Activated CD4-positive, alpha-beta T cell treated with anti-CD3 and anti-CD28 coated beads, Interleukin-2, amount 10 ng/mL, durations not matched to agents 24 days and 14 days (primary cell): ENCODE results near the gene PRR13. TPM values are rescaled to one million over a fixed set of nuclear protein-coding genes. Genes with fewer than 3 reads are reported as not detected.

Source experiments
- DNase-seq: peaks from one replicate; pipeline ENCODE4 v3.0.0; 2022
- H3K27ac Mint-ChIP-seq: one replicate; pipeline ENCODE4 v1.8.0; 2022; ENCODE audit warnings: mild to moderate bottlenecking, mixed read lengths
- H3K27me3 Mint-ChIP-seq: one replicate; pipeline ENCODE4 v1.8.0; 2022; ENCODE audit warnings: mixed read lengths
- H3K36me3 Mint-ChIP-seq: one replicate; pipeline ENCODE4 v1.8.0; 2022; ENCODE audit warnings: low read depth, mild to moderate bottlenecking, mixed read lengths
- H3K4me1 Mint-ChIP-seq: one replicate; pipeline ENCODE4 v1.8.0; 2021; ENCODE audit warnings: mixed read lengths
- H3K4me3 Mint-ChIP-seq: one replicate; pipeline ENCODE4 v1.8.0; 2022; ENCODE audit warnings: mild to moderate bottlenecking, moderate library complexity, mixed read lengths
- H3K9me3 Mint-ChIP-seq: one replicate; pipeline ENCODE4 v1.8.0; 2021; ENCODE audit warnings: mixed read lengths
- intact Hi-C: fragments of 100-400 bp; cut with micrococcal nuclease; formaldehyde crosslinking; loops from one replicate; pipeline ENCODE4 v1.15.1; 2023
- total RNA-seq: library from RNA; stranded (reverse); gene quantifications from 2 replicates; pipeline ENCODE4 v1.2.3, GENCODE V29; 2022

Gene PRR13
- total RNA-seq, 1 donor from 2014 or later = 211 TPM

DNA sequence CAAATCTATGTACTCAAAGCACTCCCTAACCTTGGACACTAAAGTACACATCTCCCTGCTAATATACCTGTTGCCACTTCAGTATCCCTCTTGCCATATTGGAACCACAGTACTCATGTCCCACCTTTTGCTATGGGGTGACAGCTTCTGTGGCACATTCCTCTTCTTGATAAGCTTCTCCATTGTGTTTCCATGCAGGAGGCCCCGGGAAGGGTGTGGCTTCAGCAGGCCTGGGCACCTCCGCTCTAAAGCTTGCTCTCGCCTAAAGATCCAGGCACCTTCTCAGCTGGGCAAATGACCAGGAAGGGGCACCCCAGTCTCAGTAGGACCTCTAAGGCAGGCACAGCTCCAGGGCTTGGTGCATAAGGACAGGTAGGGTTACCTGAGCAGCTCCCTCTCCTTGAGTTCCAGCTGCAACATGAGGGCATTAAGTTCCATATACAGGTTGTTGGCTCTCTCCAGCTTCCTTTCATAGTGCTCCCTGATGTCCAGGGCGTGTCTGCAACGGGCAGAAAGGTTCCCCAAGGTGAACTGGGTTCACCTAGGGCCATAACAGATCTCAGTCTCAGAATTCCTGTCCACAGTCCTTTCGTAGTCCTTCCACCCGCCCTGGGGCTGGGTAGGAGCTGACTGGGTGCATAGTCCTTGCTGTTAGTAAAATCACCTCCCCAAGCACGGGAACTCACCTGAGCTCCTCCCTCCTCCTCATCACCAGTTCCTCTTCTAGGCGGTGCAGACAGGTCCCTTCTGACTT is 41.9 kb downstream of the PRR13 start:
- Mint-ChIP-seq H3K9me3 (no peaks in the 10 kb centered on the region), H3K27me3 (no peaks in the 10 kb centered on the region), H3K27ac (no peak overlapping the region), H3K36me3 (peaks cover 62% of the 10 kb centered on the region), H3K4me3 (no peak overlapping the region), H3K4me1 (peaks cover 3% of the 10 kb centered on the region)
- DNase-seq = no peak
- intact Hi-C loops = no loop called here

DNA sequence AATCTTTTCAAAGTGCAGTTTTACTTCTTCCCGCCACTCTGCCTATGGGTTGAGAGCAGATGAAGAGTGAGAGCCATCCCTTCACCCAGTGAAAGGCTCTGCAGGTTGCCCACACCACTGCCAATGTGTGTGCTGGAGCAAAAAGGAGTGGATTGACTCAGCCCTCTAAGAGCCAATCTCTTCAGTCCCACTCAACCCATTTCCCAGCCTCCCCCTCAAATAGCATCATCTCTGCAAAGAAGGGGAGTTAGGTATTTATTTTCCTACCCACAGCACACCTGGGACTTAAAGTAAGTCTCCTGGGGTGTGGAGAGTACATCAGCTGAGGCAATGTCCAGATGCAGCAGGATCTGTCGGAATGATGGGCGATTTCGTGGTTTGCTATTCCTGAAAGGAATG is 42.4 kb downstream of the PRR13 start:
- Mint-ChIP-seq H3K36me3 (peaks cover 56% of the 10 kb centered on the region), H3K27ac (peak overlapping the region; percentile 9), H3K4me3 (no peak overlapping the region), H3K9me3 (no peaks in the 10 kb centered on the region), H3K4me1 (peaks cover 3% of the 10 kb centered on the region), H3K27me3 (no peaks in the 10 kb centered on the region)
- no peak for DNase-seq
- intact Hi-C loops = no loop called here

DNA sequence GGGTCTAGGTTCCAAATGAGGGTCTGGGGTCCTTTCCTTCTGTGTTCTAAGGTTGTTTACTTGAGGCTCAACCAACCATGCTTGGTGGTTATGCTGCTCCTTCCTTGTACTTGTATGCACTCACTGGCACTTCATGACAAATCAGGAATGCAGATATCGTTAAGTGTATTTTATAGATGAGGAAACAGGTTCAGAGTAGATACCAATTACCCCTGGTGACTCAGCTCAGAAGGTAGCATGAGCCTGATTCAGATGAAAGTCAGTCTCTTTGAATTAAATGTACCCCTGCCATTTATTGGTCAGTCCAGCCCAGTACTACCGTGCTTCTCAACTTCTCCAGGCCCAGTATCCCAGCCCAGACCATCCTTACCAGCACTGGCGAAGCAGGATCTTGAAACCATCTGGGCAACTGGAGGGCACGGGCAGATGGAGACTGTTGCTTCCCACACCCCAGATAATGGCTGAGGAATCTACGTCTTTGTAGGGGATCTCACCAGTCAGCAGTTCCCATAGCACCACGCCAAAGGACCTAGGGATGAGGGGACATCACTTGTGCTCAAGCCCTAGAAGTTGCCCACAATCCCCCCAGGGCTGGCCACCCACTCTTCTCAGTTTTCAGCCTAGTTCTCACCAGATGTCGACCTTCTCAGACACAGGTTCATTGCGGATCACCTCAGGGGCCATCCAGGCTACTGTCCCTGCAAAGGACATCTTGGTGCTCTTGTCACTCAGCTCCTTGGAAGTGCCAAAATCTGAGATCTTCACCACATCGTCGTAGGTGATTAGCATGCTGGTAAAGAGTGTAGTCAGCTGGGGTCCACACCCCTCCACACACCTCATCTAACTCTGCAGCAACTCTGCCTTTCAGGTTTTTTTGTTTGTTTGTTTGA is 43.4 kb downstream of the PRR13 start:
- Mint-ChIP-seq H3K4me1 (peaks cover 3% of the 10 kb centered on the region), H3K27me3 (no peaks in the 10 kb centered on the region), H3K36me3 (peaks cover 47% of the 10 kb centered on the region), H3K4me3 (no peak overlapping the region), H3K27ac (no peak overlapping the region), H3K9me3 (no peaks in the 10 kb centered on the region)
- intact Hi-C loops = no loop called here
- DNase-seq = no peak

DNA sequence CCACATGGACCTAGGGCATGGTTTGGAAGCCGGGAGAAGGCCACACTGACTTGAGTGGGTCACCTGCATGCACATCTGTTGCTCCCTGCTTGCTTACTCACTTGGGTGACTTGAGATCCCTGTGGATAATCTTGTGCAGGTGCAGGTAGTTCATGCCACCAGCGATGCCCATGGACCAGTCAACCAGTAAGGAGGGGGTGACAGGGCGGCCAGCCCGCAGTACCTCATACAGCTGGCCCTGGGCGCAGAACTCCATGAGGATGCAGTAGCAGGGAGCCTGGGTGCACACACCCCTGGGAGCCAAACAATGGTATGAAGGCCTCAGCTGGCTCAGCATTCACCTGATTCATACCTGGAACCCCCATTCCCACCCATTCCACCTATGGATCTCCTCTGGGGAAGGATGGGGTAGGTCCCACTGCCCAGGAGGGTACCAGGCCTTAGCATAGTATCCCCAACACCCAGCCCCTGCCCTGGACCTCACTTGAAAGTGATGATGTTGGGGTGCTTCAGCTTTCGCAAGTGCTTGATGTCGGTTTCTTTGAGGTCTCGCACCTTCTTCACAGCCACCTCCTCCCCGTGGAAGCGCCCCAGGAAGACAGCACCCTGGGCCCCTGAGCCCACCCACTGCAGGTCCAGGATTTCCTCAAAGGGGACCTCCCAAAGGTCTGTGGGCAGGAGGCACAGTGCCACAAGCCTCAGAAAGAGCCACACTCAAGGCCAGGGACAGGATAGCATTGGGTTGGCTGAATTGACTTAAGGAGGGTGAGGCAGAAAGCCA is 44.6 kb downstream of the PRR13 start:
- no peaks in the 10 kb centered on the region for H3K27me3 Mint-ChIP-seq
- intact Hi-C loops = no loop called here
- H3K36me3 Mint-ChIP-seq = peaks cover 40% of the 10 kb centered on the region
- no peaks in the 10 kb centered on the region for H3K9me3 Mint-ChIP-seq
- no peak overlapping the region for H3K4me3 Mint-ChIP-seq
- no peak for DNase-seq
- peaks cover 3% of the 10 kb centered on the region for H3K4me1 Mint-ChIP-seq
- no peak overlapping the region for H3K27ac Mint-ChIP-seq

DNA sequence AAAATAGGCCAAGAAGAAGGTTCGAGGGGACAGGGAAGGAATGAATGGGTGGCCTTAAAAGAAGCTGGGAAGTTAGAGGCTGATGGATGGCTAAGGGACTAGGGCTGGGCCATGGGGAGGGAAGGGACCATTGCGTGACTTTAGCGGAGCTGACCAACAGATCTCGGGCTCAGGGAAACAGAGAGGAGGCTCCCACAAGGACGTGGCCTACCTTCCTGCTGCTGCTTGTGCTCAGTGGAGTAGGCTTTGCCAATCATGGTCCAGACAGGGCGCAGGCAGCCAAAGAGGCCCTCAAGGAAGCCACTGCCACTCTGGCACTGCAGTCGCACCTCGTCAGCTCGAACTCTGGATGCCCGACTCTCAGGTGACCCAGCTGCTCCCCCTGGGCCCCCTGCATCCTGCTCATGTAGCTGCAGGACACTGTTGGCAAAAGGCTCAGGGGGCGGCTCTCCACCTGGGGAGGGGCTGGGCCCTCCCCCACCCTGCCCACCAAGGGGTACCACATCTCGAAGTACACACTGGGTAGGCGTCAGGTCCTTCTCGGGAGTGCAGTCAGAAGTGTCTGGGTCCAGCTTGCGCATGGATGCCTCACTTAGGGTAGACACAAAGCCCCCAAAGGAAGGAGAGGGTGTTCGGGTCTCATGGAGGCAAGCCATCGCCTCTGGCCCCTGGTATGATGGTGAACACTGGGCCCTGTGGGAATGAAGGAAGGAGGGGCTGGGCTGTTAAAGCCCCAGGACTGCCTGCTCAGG is 45.4 kb downstream of the PRR13 start:
- DNase-seq = no peak
- no peaks in the 10 kb centered on the region for H3K27me3 Mint-ChIP-seq
- peaks cover 3% of the 10 kb centered on the region for H3K4me1 Mint-ChIP-seq
- intact Hi-C loops = no loop called here
- no peaks in the 10 kb centered on the region for H3K9me3 Mint-ChIP-seq
- peaks cover 37% of the 10 kb centered on the region for H3K36me3 Mint-ChIP-seq
- H3K4me3 Mint-ChIP-seq = no peak overlapping the region
- no peak overlapping the region for H3K27ac Mint-ChIP-seq

DNA sequence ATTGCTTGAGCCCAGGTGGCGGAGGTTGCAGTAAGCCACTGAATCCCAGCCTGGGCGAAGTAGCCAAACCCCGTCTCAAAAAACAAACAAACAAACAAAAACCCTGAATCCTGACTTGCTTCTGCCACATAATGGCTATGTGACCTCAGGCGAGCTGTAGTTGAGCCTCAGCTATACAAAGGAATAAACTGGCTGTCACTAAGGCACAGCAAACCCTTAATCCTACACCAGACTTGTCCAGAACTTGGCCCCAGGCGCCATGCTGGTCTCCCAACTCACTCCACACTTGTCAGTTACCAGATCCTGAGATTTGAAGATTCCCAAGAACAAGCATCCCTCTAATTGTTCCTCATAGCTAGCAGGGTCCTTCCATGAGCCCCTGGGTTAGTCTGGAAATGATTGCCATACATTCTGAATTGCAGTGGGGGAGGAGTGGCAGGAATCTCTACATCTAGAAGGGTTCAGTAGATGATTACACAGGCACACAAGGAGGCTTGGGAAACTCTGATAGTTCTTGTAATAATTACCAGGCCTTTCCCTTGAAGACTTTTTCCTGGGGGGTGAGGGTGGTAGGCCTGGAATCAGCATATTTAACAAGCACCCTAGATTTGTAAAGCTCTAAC is 47.8 kb downstream of the PRR13 start:
- intact Hi-C loops = no loop called here
- H3K4me1 Mint-ChIP-seq = peaks cover 21% of the 10 kb centered on the region
- peak overlapping the region; percentile 11 for H3K27ac Mint-ChIP-seq

DNA sequence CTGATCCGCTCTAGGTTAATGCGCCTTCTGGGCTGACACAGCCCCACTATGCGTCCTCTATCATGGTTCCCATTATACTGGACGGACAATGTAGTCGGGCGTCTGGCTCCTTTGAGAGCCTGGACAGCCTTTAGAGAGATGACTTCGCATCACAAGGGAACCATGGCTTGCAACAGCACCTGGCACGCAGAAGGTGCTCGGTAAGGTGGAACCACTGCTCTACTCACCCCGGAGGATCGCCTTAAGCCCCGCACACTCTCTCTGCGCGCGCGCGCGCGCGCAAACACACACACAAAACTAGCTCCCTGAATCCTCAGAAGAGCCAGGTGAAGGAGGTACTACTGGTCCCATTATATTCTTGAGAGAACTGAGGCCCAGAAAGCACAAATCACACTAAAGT is 50.7 kb downstream of the PRR13 start:
- Mint-ChIP-seq H3K27ac (peak overlapping the region; percentile 73), H3K9me3 (no peaks in the 10 kb centered on the region), H3K36me3 (peaks cover 7% of the 10 kb centered on the region), H3K4me1 (peaks cover 28% of the 10 kb centered on the region), H3K4me3 (peak overlapping the region; percentile 94), H3K27me3 (no peaks in the 10 kb centered on the region)
- DNase-seq = no peak
- intact Hi-C loops = no loop called here

More for the DNA sequence above, 47.8 kb downstream of the PRR13 start:
- DNase-seq = no peak
- Mint-ChIP-seq H3K9me3 (no peaks in the 10 kb centered on the region), H3K27me3 (no peaks in the 10 kb centered on the region), H3K4me3 (no peak overlapping the region), H3K36me3 (peaks cover 24% of the 10 kb centered on the region)

DNA sequence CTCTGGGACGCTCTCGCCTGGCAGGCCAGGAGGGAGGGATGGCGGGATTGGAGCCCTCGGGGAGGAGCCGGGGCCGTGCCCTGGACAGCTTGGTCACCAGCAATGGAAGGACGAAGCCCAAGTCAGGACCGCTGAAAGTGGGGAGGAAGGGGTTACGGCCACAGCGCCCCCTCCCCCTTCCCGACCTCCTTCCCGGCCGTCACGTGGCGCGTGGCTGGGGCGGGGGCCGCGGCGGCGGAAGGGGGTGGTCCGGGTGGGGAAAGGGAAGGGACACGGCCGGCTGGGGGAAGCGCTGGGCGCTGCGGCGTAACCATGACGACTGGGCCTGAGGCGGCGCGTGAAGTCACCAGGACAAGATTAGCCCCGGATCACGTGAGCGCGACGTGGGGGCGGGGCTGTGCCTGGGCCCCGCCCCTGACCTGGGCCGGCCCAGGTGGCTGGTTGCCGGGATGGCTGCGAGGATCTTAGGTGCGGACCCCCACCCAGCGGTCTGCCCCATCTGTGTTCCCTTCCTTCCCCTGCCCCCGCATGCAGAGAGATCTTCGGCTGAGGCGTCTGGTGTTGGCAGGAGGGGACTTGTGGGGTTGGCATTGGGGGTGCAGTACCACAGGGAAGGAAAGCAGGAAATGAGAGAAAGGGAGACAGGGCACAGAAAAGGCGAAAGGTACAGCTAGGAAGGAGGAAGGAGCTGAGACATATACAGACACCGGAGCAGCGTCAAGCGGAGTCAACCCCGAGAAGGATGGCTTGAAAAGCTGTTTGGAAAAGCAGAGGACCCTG is 51.5 kb downstream of the PRR13 start:
- H3K27me3 Mint-ChIP-seq = no peaks in the 10 kb centered on the region
- intact Hi-C loops = loop anchor here (1.0 kb wide), 1 partner anchor 8 kb away; the partner anchor contains the start of gene TARBP2
- H3K27ac Mint-ChIP-seq = peak overlapping the region; percentile 90
- peak overlapping the region; percentile 94 for H3K4me3 Mint-ChIP-seq
- H3K4me1 Mint-ChIP-seq = peaks cover 31% of the 10 kb centered on the region
- peak; percentile 97 for DNase-seq
- peaks cover 2% of the 10 kb centered on the region for H3K36me3 Mint-ChIP-seq
- no peaks in the 10 kb centered on the region for H3K9me3 Mint-ChIP-seq

DNA sequence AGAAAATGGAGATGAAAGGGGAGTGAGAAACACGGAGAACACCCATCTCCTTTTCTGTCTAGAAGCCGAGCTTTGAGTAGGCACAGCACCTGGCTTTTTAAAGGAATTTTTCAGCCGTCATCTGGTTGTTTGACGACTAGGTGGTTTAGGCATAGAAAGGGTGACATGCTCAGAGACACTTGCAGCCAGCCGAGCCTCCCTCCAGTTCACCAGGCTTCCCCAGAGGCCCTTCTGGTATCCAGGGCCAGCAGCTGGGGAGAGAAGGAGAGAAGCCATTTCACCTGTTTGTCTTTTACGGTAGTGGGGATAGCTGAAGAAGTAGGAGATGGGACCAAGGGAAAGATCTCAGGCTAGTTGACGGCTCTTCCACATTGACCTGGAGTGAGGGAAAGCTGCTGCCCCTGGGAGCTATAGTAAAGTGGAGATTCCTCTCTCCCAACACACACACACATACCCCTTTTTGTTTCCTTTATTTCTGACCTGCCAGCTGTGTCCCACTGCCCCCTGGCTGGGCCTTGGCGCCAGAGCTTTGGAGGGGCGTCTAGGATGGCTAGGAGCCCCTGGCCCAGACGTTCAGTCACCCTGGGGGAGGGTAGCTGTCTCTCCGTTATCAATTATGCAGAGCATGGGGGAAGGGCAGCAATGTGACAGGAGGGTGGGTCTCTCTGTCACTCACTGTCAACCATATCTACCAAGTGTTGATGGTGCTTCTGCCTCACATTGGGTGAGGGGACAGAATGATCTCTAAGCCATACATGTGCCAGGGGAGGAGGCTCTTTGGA is 52.3 kb downstream of the PRR13 start:
- no peaks in the 10 kb centered on the region for H3K27me3 Mint-ChIP-seq
- H3K9me3 Mint-ChIP-seq = no peaks in the 10 kb centered on the region
- no peak for DNase-seq
- H3K27ac Mint-ChIP-seq = peak overlapping the region; percentile 90
- H3K4me1 Mint-ChIP-seq = peaks cover 38% of the 10 kb centered on the region
- intact Hi-C loops = loop anchor here (1.0 kb wide), 1 partner anchor 8 kb away; the partner anchor contains the start of gene TARBP2
- peak overlapping the region; percentile 94 for H3K4me3 Mint-ChIP-seq
- peaks cover 2% of the 10 kb centered on the region for H3K36me3 Mint-ChIP-seq
